ENCODE results near the gene RAPGEF1.
"Not testable (repeated sequence)": the region's sequence is repeated elsewhere in the genome, so short reads cannot be mapped to it uniquely, and the experiment has no call there.

RAPGEF1 gene

DNA sequence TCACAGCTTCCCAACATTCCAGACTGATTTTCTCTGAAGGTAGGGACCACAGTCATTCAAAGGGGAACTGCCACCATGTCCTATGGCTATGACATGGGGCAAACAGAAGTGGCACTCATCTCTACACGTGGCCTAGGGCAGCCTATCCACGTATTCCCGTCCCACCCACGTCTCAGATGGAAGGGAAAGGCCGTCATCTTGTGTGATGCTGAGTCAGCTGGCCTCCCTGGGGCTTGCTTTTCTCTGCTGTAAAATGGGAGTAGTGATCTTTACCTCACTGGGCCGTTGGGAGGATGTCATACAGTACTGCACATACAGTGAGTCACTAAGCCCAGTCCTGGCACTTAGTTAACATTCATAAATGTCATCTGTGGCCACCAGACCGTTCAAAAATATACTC is 72.3 kb downstream of the RAPGEF1 start:
- peak; percentile 60 for DNase-seq

DNA sequence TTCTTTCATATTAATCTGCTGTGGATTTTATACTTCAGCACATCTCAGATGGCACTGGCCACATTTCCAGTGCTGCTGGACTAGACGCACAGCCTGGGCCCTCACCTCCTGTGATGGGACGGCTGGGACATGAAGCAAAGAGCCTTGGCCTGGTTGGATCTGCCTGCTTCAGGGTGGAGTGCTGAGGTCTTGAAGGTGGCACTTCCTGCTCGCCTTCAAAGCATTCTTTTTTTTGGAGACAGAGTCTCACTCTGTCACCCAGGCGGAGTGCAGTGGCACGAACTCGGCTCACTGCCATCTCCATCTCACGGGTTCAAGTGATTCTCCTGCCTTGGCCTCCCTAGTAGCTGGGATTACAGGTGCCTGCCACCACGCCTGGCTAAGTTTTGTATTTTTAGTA is 73.1 kb downstream of the RAPGEF1 start:
- peak; percentile 50 for DNase-seq

DNA sequence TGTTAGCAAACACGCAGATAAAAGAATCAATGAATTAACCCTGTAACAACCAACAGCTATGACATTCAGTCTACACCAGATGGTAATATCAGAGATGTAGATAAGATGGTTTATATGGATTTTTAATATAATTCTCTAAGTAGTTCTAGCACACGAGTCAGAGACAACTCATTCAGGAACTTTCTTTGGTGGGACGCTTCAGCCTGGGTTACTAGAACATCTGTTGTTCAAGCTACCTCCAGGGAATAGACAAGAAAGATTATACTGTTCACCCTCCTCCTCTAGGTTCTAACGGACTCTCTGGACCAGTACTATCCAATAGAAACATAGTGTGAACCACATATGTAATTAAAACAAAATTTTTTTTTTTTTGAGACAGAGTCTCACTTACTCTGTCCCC is 73.8 kb downstream of the RAPGEF1 start:
- DNase-seq: no peak

DNA sequence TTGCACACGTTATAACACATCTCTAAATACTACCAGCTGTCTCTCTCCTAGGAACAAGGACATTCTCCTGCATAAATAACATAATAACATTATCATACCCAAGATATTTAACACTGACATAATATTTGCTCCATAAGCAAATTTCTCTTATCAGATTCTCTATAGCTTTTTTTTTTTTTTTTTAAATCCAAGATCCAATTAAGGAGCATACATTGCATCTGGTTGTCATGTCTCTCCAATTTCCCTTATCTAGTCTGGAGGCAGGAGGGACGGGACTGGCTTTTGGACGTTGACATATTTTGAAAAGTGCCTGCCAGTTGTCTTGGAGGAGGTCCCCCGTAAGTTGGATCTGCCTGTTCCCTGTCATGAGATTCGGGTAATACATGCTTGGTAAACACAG is 76.6 kb downstream of the RAPGEF1 start:
- no peak for DNase-seq

DNA sequence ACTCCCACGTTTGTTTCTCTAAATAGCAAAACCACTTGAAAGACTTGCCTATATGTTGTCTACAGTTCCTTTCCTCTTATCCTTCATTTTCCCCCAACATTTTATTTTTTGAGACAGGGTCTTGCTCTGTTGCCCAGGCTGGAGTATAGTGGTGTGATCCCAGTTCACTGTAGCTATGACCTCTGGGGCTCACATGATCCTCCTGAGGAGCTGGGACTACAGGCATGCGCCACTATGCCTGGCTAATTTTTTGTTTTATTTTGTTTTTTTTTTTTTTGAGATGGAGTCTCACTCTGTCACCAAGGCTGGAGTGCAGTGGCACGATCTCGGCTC is 77.6 kb downstream of the RAPGEF1 start:
- DNase-seq: not testable (repeated sequence)

DNA sequence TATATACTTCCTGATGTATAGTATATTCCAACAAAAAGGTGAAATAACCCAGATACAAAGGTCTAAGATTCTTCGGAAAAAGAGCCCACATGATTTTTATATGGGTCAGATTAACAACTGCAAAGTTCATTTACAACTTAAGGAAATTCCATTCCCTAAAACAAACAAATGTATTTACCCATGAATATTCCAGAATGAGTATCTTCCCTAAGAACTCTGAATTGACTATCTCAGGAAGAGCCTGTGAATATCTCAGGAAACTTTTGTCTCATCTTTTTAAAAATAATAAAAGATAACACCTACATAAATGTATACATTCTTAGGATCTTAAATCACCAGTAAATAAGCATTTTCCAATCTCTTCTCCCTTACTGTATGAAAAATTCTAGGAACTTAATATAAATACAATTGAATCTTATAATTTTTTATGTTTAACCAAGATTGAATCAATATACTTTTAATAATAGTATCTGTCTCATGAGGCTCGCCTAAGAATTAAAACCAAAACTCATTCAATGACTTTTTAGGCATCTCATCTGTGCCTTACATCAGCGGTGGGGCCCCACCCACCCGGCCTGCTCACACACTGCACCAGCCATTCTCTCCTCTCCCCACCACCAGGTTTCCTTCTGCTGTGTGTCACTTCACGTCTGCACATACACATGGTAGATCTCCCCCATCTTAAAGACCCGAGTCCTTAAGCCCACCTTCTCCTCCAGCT is 78.1 kb downstream of the RAPGEF1 start:
- peak; percentile 70 for DNase-seq

DNA sequence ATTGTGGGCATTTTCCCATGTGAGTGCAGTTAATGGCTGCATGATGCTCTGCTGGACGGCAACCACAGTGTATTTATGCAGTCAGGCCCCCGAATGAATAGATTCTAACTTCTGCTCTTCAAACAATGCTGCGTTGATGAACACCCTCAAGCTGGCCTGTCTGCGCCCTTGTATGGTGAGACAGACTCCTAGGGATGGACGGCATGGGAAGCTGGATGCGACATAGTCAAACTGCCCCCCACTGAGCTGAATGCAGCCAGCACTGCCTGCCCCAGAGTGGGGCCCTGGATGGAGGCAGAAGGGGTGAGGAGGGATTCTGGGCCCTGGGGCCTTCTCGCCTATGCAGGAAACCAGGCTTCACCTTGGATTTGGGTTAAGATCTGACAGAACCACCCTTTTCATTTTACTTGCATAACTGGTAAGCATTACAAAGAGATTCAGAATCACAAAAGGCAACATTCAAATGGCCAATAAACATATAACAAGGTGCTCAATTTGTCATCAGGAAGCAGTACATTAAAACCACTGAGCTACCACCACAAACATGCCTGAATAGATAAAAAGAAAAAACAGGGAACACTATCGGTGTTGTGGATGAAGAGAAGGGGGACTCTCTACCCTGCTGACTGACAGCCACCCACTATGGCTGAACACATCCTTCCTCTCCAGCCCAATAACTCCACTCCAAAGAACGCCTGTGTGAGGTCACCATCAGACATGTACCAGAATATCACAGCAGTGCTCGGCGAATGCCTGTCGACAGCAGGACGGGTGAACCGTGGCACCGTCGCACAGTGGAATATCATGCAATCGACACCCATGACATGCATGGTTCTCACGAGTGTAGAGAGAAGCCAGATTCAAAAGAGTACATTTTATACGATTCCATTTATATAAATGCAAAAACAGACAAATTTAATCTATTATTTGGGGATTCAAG is 79.1 kb downstream of the RAPGEF1 start:
- DNase-seq: no peak

DNA sequence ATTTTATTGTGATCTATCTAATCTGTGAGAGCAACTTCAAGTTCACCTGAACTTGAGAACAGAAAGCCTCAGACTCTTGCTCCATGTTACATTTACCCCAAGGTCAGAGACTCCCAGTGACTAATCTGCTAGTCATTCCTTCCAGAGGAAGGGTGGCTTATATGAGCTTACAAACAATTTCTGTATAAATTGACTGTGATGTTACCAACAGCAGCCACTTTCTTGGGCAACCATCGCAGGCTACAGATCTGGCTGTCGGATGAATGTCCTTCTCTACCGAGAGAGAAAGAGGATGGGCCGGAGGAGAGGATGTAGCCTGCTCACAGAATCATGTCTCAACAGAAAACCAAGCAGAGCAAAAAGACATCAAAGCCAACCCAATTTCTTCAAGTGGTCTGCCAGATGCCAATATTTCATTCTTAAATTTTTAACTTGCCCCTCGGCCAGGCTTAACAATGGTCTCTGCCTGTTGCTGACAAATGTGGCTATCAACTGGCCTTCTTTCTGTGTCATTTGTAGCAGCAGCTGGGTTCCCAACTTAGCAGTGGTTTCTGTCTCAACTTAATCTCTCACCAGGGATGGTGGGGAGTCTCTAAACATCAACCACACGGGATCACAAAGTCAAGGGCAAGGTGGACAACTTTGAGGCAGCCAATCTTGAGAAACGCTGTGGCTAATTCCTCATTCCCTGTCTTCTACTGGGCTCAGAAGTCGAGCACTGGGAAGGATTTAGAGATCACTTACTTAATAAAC is 81.3 kb downstream of the RAPGEF1 start:
- DNase-seq: no peak

DNA sequence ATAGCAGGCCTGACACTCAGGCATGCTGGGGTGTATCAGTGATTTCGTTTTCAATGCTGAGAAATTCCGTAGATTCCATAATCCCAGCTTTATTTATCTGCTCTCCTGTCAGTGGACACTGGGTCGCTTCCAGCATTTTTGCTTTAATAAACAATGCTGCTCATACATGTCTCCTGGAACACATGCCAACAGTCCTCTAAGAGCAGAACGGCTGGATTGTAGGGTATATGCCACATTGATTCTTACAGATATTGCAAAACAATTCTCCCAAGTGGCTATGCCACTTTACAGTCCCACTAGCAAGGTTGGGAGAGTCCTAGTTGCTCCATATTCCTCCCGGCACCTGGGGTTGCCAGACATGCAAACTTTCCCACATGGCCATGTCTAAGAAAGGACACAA is 81.9 kb downstream of the RAPGEF1 start:
- DNase-seq: no peak

DNA sequence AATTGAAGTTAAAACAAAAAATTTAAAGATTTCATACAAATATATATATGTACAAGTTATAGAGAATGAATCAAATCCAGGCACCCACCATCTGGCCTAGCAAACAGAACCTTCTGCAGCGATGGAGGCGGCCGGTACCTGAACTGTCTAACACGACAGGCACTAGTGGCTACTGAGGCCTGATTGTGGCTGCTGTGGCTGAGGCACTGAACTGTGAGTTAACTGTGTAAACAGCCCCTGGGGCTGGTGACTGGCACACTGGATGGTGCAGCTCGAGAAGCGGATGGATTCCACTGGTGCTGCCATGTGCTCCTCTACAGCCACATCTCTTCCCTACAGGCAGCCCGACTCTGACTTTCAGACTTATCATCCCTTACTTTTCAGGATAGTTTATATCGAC is 82.4 kb downstream of the RAPGEF1 start:
- DNase-seq: no peak

DNA sequence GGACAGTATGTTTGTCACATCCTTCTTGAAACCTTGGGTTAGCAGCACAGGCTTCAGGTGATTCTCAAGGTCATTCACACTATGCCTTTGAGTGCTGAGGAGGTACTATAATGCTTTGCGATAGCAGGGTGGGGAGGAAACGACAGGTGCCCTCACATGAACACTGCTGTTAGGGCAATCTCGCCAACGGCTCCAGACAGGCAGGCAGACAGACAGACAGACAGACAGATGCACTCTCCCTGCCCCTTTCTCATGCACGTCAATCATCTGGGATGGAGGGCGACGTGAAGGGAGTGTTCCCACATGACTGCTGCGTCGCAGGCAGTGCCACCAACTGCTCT is 82.9 kb downstream of the RAPGEF1 start:
- DNase-seq: peak; percentile 48

DNA sequence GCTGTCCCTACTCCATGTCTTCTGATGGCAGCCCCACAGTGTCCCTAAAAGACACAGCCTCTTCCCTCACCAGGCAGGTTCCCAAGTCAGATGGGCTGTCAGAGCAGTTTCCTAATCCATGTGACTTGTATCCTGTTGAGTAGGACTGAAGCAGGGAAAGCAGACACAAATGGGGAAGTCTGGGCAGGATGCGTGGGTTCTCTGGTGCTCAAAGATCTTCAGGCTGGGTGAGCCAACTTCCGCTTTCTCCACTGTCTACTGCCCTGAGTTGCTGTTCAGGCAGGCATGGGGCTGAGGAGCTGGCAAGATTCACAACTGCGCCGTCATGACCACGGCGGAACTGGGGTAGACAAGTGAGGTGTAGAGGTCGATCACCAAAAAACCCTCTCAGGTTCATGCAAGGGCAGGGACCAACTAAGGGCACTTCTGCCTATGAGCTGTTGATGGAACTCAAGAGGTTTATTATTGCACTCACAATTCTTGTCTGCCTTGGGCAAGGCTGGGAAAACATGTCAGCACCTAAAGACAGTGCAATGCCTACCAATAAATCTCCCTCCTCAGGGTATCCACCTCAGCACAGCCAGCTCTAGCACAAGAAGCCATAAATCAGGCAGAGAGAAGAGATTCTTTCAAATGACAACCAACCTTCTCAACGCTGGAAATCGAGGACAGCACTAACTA is 83.4 kb downstream of the RAPGEF1 start:
- peak; percentile 73 for DNase-seq

DNA sequence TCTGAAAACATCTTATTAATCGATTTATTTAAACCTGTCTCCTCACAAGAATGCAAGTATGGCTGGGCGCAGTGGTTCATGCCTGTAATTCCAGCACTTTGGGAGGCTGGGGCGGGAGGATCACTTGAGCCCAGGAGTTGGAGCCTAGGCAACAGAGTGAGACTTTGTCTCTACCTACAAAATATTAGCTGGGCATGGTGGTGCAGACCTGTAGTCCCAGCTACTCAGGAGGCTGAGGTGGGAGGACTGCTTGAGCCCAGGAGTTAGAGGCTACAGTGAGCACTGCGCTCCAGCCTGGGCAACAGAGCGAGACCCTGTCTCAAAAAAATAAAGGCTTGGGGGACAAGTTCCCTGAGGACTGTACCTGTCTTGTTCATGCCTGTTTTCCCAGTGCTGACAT is 85.5 kb downstream of the RAPGEF1 start:
- not testable (repeated sequence) for DNase-seq

DNA sequence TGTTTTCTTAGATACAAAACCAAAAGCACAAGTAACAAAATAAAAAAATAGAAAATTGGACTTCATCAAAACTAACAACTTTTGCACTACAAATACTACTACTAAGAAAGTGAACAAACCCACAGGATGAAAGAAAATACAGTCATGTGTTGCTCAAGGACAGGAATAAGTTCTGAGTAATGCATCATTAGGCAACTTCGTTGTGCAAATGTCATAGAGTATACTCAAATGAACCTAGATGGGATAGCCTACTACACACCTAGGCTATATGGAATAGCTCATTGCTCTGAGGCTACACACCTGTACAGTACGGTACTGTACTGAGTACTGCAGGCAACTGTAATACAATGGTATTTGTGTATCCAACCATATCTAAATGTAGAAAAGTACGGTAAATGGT is 88.3 kb downstream of the RAPGEF1 start:
- DNase-seq: no peak

DNA sequence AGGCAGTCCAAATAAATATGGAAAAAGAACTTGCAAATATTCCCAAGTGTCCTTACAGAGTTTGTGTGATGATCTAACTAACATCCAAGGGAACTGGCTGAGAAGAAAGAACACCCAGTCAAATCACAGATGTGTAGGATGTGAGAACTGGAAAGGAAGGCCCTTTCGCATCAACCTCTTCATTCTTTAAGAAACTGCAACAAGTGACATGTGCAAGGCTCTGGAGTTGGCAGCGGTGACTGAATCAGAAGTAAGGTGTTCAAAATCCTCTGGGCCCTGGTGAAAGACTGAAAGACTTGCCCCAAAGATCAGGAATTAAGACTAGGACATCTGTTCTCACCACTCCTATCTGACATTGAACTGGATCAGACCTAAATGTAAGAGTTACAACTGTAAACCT is 88.7 kb downstream of the RAPGEF1 start:
- no peak for DNase-seq

DNA sequence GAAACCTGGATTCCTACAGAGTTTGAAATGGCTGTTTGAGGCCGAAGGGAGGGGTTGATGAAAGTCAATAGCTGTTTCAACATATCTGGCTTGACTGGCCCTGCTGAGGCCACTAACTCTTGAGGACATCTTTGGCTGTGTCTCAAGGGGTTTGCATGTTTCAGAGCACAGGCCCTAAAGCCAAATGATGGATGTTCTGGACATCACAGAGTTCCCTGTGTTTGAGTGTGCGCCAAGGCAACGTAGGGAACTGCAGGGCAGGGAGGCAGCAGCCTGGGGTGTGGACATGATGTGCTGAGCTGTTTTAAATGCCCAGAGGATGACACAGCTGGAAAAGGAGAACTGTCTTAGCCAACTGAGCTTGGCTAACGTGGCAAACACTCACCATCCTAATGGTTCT is 89.6 kb downstream of the RAPGEF1 start:
- DNase-seq: no peak

DNA sequence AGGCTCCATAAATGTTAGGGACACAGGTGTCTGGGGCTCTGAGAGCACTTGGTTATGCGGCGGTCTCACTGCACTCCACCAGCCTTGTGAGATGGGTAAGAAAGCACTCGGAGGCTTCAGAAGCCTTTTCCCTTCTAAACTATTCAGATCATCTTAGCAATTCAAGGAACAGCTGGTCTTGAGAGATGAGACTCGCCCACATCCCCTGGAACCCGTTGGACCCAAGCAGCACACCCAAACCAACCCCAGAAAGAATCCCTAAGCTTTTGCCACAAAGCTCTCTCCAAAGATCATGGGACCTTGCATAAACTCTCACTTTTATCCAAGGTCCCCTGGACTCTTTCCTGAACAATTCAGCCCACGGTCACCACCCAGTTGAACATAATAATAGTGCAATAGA is 90.2 kb downstream of the RAPGEF1 start:
- no peak for DNase-seq

DNA sequence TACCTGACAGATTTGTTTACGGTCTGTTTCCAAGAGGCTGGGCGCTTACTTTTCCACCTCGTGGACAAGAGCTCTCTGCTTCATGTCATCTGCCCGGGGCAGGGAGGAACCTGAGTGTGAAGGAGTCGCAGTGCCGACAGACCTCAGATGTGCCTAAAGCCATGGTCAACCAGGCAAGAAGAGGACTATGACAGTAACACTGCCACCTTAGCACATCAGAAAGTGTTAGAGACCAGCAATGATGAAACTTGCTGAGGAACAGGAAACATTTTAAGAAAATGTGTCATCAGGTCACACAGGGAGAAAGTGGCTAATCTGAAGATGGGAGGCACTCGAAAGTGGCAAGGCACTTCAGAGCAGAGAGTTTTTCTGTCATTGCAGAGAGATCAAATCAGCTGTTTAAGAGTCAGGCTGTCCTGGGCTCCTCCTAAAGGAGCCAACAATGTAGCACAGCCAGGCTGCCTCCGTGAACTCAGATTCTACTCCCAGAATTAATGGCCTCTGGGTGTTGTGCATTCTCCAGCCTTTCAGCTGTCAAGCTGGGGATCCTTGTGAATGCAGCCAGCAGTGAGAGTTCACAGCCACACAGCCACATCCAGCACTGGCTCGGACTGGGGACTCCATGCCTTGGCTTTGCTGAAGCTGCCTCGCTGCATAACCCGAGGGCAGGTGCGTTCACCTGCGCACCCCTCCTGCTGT is 94.6 kb downstream of the RAPGEF1 start:
- DNase-seq: no peak

DNA sequence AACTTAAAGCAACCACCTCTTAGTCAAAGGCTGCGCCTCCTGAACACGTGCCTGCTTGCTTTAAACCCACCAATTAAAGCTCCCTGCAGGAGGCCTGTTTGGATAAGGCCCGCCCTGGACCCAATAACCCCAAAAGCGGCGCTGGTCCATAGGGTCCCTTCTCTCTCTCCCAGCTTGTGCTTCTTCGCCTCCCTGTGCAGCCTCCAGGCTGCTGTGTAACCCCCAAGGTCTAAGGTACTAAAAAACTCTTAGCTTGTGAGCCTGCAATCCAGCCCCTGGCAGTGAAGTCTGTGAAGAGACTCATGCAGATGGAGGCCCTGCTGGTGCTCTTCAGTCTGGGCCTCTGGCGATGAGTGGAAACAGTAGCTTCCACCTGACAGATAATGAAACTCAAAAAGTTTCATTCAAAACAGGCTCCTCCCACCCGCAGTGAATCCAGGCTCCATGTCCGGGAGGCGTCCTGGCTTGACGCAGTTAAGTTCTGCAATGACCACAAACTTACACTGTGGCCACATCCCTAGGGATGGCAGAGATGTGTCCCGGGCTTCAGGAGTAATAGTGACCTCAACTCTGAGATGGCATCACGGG is 97.3 kb downstream of the RAPGEF1 start:
- no peak for DNase-seq

DNA sequence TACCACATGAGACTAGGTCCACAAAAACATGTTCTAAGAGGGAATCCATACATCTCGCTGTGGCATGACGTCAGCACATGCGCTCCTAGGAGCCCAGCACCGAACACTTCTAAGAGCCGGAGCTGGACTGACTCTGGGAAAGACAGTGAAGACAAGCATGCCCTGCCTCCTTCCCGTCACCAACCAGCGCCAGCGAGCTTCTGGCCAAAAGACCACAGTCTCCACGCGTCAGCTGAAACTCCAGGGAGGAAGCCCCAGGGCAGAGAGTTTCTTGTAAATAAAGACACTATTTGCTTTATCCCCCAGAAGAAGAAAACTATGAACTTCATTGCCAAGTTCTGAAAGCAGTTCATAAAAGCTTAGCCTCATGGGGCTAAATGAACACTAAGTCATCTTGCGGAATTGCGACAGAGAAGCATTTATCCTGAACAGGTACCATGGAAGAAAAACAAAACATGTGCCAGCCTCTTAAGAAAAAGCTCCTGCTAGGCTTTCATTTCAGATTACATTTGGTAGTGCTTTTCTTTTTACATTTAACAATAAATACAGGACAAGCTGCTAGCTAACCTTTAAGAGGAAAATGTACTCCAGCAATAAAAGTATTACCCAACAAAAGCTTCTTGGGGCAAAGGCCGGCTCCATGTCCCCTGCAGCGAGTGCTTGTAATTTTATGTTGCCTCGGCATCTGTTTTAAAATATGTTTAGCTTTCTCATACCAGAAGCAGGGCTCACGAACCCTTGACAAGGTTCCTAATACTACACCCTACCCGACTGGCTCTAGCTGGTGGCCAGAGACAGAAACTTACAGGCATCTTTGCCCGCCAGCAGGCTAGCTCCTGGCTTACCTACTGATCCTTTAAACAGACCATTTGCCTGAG is 98.0 kb downstream of the RAPGEF1 start:
- no peak for DNase-seq

Data from activated T-cell treated with anti-CD3 and anti-CD28 coated beads, Interleukin-2, amount 50 U/mL, for 1 hour (primary cell).